ENCODE data around the gene CTIF.

DNA sequence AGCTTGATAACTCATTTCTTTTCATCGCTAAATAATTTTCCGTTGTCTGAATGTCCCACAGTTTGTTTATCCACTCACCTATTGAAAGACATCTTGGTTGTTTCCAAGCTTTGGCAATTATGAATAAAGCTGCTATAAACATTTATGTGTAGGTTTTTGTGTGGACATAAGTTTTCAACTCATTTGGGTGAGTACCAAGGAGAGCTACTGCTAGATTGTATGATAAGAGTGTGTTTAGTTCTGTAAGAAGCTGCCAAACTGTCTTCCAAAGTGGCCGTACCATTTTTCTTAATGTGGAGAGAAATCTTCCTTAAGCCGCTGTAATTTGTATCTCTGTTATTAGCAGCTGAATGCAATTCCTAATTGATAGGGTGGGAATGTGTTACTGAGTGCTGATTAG is 11.4 kb upstream of the CTIF start:
- TF ChIP-seq, protein P1, sequence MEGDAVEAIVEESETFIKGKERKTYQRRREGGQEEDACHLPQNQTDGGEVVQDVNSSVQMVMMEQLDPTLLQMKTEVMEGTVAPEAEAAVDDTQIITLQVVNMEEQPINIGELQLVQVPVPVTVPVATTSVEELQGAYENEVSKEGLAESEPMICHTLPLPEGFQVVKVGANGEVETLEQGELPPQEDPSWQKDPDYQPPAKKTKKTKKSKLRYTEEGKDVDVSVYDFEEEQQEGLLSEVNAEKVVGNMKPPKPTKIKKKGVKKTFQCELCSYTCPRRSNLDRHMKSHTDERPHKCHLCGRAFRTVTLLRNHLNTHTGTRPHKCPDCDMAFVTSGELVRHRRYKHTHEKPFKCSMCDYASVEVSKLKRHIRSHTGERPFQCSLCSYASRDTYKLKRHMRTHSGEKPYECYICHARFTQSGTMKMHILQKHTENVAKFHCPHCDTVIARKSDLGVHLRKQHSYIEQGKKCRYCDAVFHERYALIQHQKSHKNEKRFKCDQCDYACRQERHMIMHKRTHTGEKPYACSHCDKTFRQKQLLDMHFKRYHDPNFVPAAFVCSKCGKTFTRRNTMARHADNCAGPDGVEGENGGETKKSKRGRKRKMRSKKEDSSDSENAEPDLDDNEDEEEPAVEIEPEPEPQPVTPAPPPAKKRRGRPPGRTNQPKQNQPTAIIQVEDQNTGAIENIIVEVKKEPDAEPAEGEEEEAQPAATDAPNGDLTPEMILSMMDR (conservative IDR thresholded peaks at IDR 0.05; ENCODE audit: low read depth, low read length), result no peak
- TF ChIP-seq EZH2 (IDR thresholded peaks at IDR 0.05; ENCODE audit: low read length, unreplicated experiment) (no peak), EZH2phosphoT487 (IDR thresholded peaks at IDR 0.05; ENCODE audit: borderline replicate concordance, low read length) (no peak)
